HCT116 (cell line): Measurements from ENCODE around the gene DCAF17. TPM values are rescaled to one million over a fixed set of nuclear protein-coding genes. Genes with fewer than 3 reads are reported as not detected.
A peak's percentile ranks its signal among the peaks of the same experiment; 100 is the strongest.

Source experiments
- ATAC-seq: fragments of 200-7000 bp; cut with Tn5 transposase; 2 replicates; pipeline ENCODE4 v1.9.1; 2020; ENCODE audit warnings: mild to moderate bottlenecking, moderate library complexity
- BruUV-seq: library from RNA; stranded (reverse); fragments of 400-500 nt; replicated peaks from 2 replicates; lab custom pipeline; 2021; lab: Mats Ljungman, UMichigan
- CTCF ChIA-PET: fragments of 300-600 bp; sonication (Branson Sonifier 250); formaldehyde crosslinking; loops from one replicate; lab custom pipeline; 2021; ENCODE audit warnings: antibody characterized with exemption; lab: Charles Lee
- POLR2A ChIA-PET: fragments of 300-600, 350-600 bp; sonication (Branson Sonifier 250); formaldehyde crosslinking; loops from one replicate; lab custom pipeline; 2021; ENCODE audit warnings: antibody characterized with exemption; lab: Charles Lee
- RAD21 ChIA-PET, 2 experiments: fragments of 300-600 bp; sonication (Branson Sonifier 250); formaldehyde crosslinking; loops; one replicate each; lab custom pipeline; 2023; ENCODE audit warnings: low total read pairs in 2 of 2; ENCODE audit not compliant: uncharacterized antibody in 2 of 2, unreplicated experiment in 2 of 2, low non-redundant PET in 1 of 2; lab: Charles Lee
- DNase-seq: peaks from one replicate; pipeline ENCODE4 v3.0.0-alpha.2; 2010; ENCODE audit warnings: low read depth, low spot score
- H2AFZ ChIP-seq: fragments of 200-600 bp; shearing (Covaris generic), sonication (generic); 2 replicates; pipeline ENCODE4 v1.6.1; 2017; ENCODE audit warnings: low read depth, mixed run types, mixed read lengths, antibody characterized with exemption, low read length; ENCODE audit not compliant: poor library complexity, severe bottlenecking
- H3K27ac ChIP-seq: 2 replicates; pipeline ENCODE4 v1.5.1; 2012; ENCODE audit warnings: low read depth, low read length
- H3K27me3 ChIP-seq: fragments of 200-600 bp; sonication (generic); 2 replicates; pipeline ENCODE4 v1.6.1; 2016; ENCODE audit warnings: mixed run types, low read length, mixed read lengths; ENCODE audit not compliant: insufficient read depth
- H3K36me3 ChIP-seq, 2 experiments: fragments of 200-500 bp in 1 of 2; fragments of 200-600 bp in 1 of 2; sonication (Bioruptor generic) in 1 of 2; sonication (generic) in 1 of 2; 2 replicates each; pipeline versions ENCODE4 v1.5.1 to v1.6.1; 2014 to 2016; ENCODE audit warnings: low read length in 2 of 2, inconsistent platforms in 1 of 2, mixed read lengths in 1 of 2, mixed run types in 1 of 2; ENCODE audit not compliant: insufficient read depth in 2 of 2, control insufficient read depth in 1 of 2
- H3K4me1 ChIP-seq, 2 experiments: fragments of 200-600 bp in 1 of 2; sonication (generic) in 1 of 2; 2 replicates each; pipeline versions ENCODE4 v1.5.1 to v1.6.1; 2012 to 2017; ENCODE audit warnings: low read length in 2 of 2, inconsistent platforms in 1 of 2, mild to moderate bottlenecking in 1 of 2, mixed read lengths in 1 of 2, mixed run types in 1 of 2, moderate library complexity in 1 of 2; ENCODE audit not compliant: insufficient read depth in 2 of 2, control insufficient read depth in 1 of 2
- H3K4me2 ChIP-seq: fragments of 200-600 bp; sonication (generic); 2 replicates; pipeline ENCODE4 v1.6.1; 2017; ENCODE audit warnings: mixed run types, low read length, mixed read lengths
- H3K4me3 ChIP-seq, 2 experiments: fragments of 200-600 bp in 1 of 2; sonication (generic) in 1 of 2; replicated peaks in 1 of 2; 2 replicates each; pipeline ENCODE4 v1.5.1; 2011 to 2016; ENCODE audit warnings: low read length in 2 of 2, control low read depth in 1 of 2, low read depth in 1 of 2, mild to moderate bottlenecking in 1 of 2, mixed read lengths in 1 of 2, mixed run types in 1 of 2
- H3K79me2 ChIP-seq: fragments of 200-600 bp; sonication (generic); 2 replicates; pipeline ENCODE4 v1.6.1; 2017; ENCODE audit warnings: mild to moderate bottlenecking, mixed run types, low read length, moderate library complexity, mixed read lengths; ENCODE audit not compliant: insufficient read depth
- H3K9ac ChIP-seq: fragments of 200-600 bp; sonication (generic); 2 replicates; pipeline ENCODE4 v1.6.1; 2016; ENCODE audit warnings: low read length, mixed read lengths
- H3K9me2 ChIP-seq: fragments of 200-600 bp; sonication (generic), shearing (Covaris generic); 2 replicates; pipeline ENCODE4 v1.6.1; 2017; ENCODE audit warnings: mixed run types, mild to moderate bottlenecking, moderate library complexity; ENCODE audit not compliant: insufficient read depth
- H3K9me3 ChIP-seq, 2 experiments: fragments of 200-500 bp in 1 of 2; fragments of 200-600 bp in 1 of 2; sonication (Bioruptor generic) in 1 of 2; sonication (generic) in 1 of 2; 2 replicates each; pipeline ENCODE4 v1.6.1; 2014 to 2017; ENCODE audit warnings: low read length in 2 of 2, mixed read lengths in 2 of 2, inconsistent platforms in 1 of 2, low read depth in 1 of 2, mild to moderate bottlenecking in 1 of 2, mixed run types in 1 of 2, moderate library complexity in 1 of 2; ENCODE audit not compliant: control insufficient read depth in 1 of 2, insufficient read depth in 1 of 2
- H4K20me1 ChIP-seq: fragments of 200-600 bp; sonication (generic), shearing (Covaris generic); 2 replicates; pipeline ENCODE4 v1.6.1; 2017; ENCODE audit warnings: mixed run types, mild to moderate bottlenecking, moderate library complexity; ENCODE audit not compliant: insufficient read depth
- CBX3 ChIP-seq: IDR thresholded peaks from 2 replicates; pipeline ENCODE4 v1.6.1; 2012; ENCODE audit warnings: low read depth
- EGR1 ChIP-seq: IDR thresholded peaks from 2 replicates; pipeline ENCODE4 v1.6.1; 2012; ENCODE audit warnings: low read depth
- ELF1 ChIP-seq: IDR thresholded peaks from 2 replicates; pipeline ENCODE4 v1.6.1; 2012; ENCODE audit warnings: low read depth, borderline replicate concordance
- EZH2 ChIP-seq: fragments of 200-600 bp; sonication (generic); IDR thresholded peaks from 2 replicates; pipeline ENCODE4 v1.6.1; 2017; ENCODE audit warnings: antibody characterized with exemption, mixed run types
- EZH2phosphoT487 ChIP-seq: fragments of 200-600 bp; IDR thresholded peaks from 2 replicates; pipeline ENCODE4 v1.6.1; 2018; ENCODE audit warnings: antibody characterized with exemption, borderline replicate concordance
- FOSL1 ChIP-seq: IDR thresholded peaks from 2 replicates; pipeline ENCODE4 v1.6.1; 2012; ENCODE audit warnings: low read depth
- JUND ChIP-seq: IDR thresholded peaks from 2 replicates; pipeline ENCODE4 v1.6.1; 2012
- POLR2A ChIP-seq: IDR thresholded peaks from 2 replicates; pipeline ENCODE4 v1.7.0; 2011; ENCODE audit warnings: borderline replicate concordance; ENCODE audit not compliant: insufficient read depth, insufficient read length; ENCODE audit errors: extremely low read depth
- POLR2AphosphoS5 ChIP-seq: IDR thresholded peaks from 2 replicates; pipeline ENCODE4 v1.6.1; 2011; ENCODE audit warnings: mild to moderate bottlenecking, low read depth, low read length, moderate library complexity
- SRF ChIP-seq: IDR thresholded peaks from 2 replicates; pipeline ENCODE4 v1.6.1; 2012; ENCODE audit warnings: low read depth
- YY1 ChIP-seq: IDR thresholded peaks from 2 replicates; pipeline ENCODE4 v1.6.1; 2011; ENCODE audit warnings: low read length, low read depth, moderate library complexity, mild to moderate bottlenecking; ENCODE audit not compliant: insufficient replicate concordance; ENCODE audit errors: extremely low read depth
- ZFX ChIP-seq: fragments of 450-650 bp; IDR thresholded peaks from 2 replicates; pipeline ENCODE4 v1.6.1; 2017
- ZNF274 ChIP-seq: fragments of 200-500 bp; sonication (Bioruptor generic); IDR thresholded peaks from 2 replicates; pipeline ENCODE4 v1.6.1; 2014; ENCODE audit warnings: mild to moderate bottlenecking, low read depth, low read length, inconsistent platforms
- intact Hi-C: fragments of 100-400 bp; cut with micrococcal nuclease; formaldehyde crosslinking; loops from 2 replicates; pipeline ENCODE4 v1.10.0; 2022
- total RNA-seq: library from RNA; stranded (reverse); gene quantifications from one replicate; pipeline ENCODE4 v1.2.1, GENCODE V29; 2021; ENCODE audit not compliant: unreplicated experiment
- TF ChIP-seq, protein P1 (sequence below), 3 experiments: fragments of 200-600 bp in 1 of 3; sonication (generic) in 1 of 3; IDR thresholded peaks in 2 of 3; conservative IDR thresholded peaks in 1 of 3; 2 replicates each; pipeline ENCODE4 v1.5.1; 2012 to 2017; ENCODE audit warnings: low read depth in 2 of 3, low read length in 2 of 3, antibody characterized with exemption in 1 of 3, borderline replicate concordance in 1 of 3, control low read depth in 1 of 3, mild to moderate bottlenecking in 1 of 3, mixed read lengths in 1 of 3, mixed run types in 1 of 3, moderate library complexity in 1 of 3; ENCODE audit not compliant: insufficient read depth in 1 of 3
- TF ChIP-seq, protein P2 (sequence below): IDR thresholded peaks from 2 replicates; pipeline ENCODE4 v1.6.1; 2012; ENCODE audit warnings: low read depth
- TF ChIP-seq, protein P3 (sequence below): IDR thresholded peaks from 2 replicates; pipeline ENCODE4 v1.6.1; 2012

Gene DCAF17
- total RNA-seq, 1 experiment from 2014 or later, result 17.7 TPM

DNA sequence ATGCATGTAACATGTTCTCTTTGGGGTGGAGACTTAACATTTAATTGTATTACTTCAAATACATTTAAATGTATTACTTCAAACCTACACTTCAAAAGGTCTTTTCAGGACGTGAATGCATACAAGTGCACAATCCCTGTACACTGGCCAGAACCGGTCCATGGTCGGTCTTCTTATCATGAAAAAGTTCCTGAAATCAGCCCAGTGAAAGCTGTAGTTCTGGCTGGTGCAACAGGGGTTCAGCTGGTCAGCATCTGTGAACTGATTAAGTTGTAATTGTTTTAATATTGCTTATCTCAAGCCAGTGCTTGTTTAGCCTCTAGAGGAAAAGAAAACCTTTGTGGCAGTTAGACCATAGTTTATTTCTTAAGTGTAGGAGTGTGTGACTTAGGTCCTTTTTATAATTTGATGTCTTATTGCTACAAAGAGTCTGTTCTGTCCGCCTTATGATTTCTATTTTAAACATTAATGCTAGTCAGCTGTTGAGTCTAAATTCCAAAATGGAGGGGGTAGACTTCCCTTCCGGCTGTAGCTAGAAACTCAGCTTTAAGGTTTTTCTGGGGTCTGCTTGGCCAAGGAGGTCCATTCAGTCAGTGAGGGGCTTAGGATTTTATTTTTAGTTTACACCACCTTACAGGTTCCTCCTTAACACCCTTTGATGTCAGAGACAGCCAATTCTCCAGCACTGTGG lies 87.5 kb downstream of the DCAF17 start:
- H3K36me3 ChIP-seq, result no peaks in the 10 kb centered on the region
- no peak for ATAC-seq

More for the DNA sequence above, 87.5 kb downstream of the DCAF17 start:
- ChIA-PET POLR2A (no interaction called here), RAD21 (no interaction called here), CTCF (interaction anchor here (1.1 kb wide), 1 partner anchor 10 kb away, joined by 4 read pairs; no protein-coding TSS in a partner anchor)
- Histone ChIP-seq H3K79me2 (no peaks in the 10 kb centered on the region), H3K9ac (peak overlapping the region; percentile 75), H3K27ac (peak overlapping the region; percentile 57; the same call in 1 of the 2 replicates), H3K9me3 (no peaks in the 10 kb centered on the region), H3K4me1 (peaks cover 14 to 24% of the 10 kb centered on the region in 2 experiments), H3K9me2 (no peaks in the 10 kb centered on the region), H3K27me3 (no peaks in the 10 kb centered on the region), H3K4me2 (peak overlapping the region; percentile 100), H3K4me3 (peak overlapping the region; percentile 64 to 90), H2AFZ (peak overlapping the region; percentile 98), H4K20me1 (no peaks in the 10 kb centered on the region)
- BruUV-seq, result no TSS peak
- DNase-seq, result no peak
- intact Hi-C loops, result no loop called here
- no peak for TF ChIP-seq EZH2phosphoT487
- no peak for TF ChIP-seq EZH2
- no peak for TF ChIP-seq SRF
- no peak for TF ChIP-seq EGR1
- no peak for TF ChIP-seq FOSL1
- no peak for TF ChIP-seq ELF1
- TF ChIP-seq, protein P1, sequence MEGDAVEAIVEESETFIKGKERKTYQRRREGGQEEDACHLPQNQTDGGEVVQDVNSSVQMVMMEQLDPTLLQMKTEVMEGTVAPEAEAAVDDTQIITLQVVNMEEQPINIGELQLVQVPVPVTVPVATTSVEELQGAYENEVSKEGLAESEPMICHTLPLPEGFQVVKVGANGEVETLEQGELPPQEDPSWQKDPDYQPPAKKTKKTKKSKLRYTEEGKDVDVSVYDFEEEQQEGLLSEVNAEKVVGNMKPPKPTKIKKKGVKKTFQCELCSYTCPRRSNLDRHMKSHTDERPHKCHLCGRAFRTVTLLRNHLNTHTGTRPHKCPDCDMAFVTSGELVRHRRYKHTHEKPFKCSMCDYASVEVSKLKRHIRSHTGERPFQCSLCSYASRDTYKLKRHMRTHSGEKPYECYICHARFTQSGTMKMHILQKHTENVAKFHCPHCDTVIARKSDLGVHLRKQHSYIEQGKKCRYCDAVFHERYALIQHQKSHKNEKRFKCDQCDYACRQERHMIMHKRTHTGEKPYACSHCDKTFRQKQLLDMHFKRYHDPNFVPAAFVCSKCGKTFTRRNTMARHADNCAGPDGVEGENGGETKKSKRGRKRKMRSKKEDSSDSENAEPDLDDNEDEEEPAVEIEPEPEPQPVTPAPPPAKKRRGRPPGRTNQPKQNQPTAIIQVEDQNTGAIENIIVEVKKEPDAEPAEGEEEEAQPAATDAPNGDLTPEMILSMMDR (IDR thresholded peaks at IDR 0.05 in 2 of 3, conservative IDR thresholded peaks at IDR 0.05 in 1 of 3; ENCODE audit: borderline replicate concordance in 1 of 3, insufficient read depth in 1 of 3, low read depth in 2 of 3, low read length in 2 of 3), result no peak
- TF ChIP-seq, protein P2, sequence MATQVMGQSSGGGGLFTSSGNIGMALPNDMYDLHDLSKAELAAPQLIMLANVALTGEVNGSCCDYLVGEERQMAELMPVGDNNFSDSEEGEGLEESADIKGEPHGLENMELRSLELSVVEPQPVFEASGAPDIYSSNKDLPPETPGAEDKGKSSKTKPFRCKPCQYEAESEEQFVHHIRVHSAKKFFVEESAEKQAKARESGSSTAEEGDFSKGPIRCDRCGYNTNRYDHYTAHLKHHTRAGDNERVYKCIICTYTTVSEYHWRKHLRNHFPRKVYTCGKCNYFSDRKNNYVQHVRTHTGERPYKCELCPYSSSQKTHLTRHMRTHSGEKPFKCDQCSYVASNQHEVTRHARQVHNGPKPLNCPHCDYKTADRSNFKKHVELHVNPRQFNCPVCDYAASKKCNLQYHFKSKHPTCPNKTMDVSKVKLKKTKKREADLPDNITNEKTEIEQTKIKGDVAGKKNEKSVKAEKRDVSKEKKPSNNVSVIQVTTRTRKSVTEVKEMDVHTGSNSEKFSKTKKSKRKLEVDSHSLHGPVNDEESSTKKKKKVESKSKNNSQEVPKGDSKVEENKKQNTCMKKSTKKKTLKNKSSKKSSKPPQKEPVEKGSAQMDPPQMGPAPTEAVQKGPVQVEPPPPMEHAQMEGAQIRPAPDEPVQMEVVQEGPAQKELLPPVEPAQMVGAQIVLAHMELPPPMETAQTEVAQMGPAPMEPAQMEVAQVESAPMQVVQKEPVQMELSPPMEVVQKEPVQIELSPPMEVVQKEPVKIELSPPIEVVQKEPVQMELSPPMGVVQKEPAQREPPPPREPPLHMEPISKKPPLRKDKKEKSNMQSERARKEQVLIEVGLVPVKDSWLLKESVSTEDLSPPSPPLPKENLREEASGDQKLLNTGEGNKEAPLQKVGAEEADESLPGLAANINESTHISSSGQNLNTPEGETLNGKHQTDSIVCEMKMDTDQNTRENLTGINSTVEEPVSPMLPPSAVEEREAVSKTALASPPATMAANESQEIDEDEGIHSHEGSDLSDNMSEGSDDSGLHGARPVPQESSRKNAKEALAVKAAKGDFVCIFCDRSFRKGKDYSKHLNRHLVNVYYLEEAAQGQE, result no peak
- TF ChIP-seq ZNF274, result no peak
- no peak for TF ChIP-seq ZFX
- TF ChIP-seq, protein P3, sequence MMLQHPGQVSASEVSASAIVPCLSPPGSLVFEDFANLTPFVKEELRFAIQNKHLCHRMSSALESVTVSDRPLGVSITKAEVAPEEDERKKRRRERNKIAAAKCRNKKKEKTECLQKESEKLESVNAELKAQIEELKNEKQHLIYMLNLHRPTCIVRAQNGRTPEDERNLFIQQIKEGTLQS, result no peak
- TF ChIP-seq JUND, result no peak
- no peak for TF ChIP-seq POLR2A
- TF ChIP-seq CBX3, result no peak
- TF ChIP-seq POLR2AphosphoS5, result no peak
- TF ChIP-seq YY1, result no peak
